HG03520 (cell line): ENCODE data around the gene ETDC.

Source experiments
- ATAC-seq: cut with Tn5 transposase; IDR thresholded peaks from one replicate; pipeline ENCODE4 v1.9.1; 2021; ENCODE audit warnings: mild to moderate bottlenecking, moderate library complexity; ENCODE audit not compliant: unreplicated experiment

ETDC gene

GRCh38 chrX:135345107-135345589 is 35.9 kb downstream of the ETDC start:
- ATAC-seq = no peak

GRCh38 chrX:135346975-135347374 is 37.7 kb downstream of the ETDC start:
- no peak for ATAC-seq

- ATAC-seq = no peak
Observed at GRCh38 chrX:135347381-135348016, 38.2 kb downstream of the ETDC start.

GRCh38 chrX:135354288-135354687 is 45.0 kb downstream of the ETDC start:
- ATAC-seq = no peak
